GM18951 (cell line): ENCODE measurements around the gene PSORS1C1.
"Not testable (repeated sequence)": the region's sequence is repeated elsewhere in the genome, so short reads cannot be mapped to it uniquely, and the experiment has no call there.

Experiments
- POLR2A ChIP-seq: IDR thresholded peaks from 4 replicates; pipeline ENCODE4 v1.6.1; 2011; ENCODE audit warnings: mild to moderate bottlenecking; ENCODE audit not compliant: insufficient read length, insufficient read depth; ENCODE audit errors: extremely low read depth
- in situ Hi-C: fragments of 300-500 bp; cut with MboI; formaldehyde crosslinking; loops from one replicate; pipeline ENCODE4 v1.12.0; 2022; ENCODE audit warnings: low sequenced_read_pairs, mixed read lengths, inconsistent platforms; ENCODE audit not compliant: unreplicated experiment

PSORS1C1 gene

GRCh38 chr6:31114541-31114878 is at the start of gene PSORS1C1:
Gene PSORS1C1, plus strand, starts transcription at chr6:31114800. Its CDS starts 14,833 bp downstream, at chr6:31129633.
- in situ Hi-C loops: no loop called here
- no peak for TF ChIP-seq POLR2A

GRCh38 chr6:31065556-31065955 is 49.0 kb upstream of the PSORS1C1 start:
- TF ChIP-seq POLR2A: no peak

GRCh38 chr6:31067028-31067427 is 47.6 kb upstream of the PSORS1C1 start:
- in situ Hi-C loops: not testable (repeated sequence)

More at GRCh38 chr6:31065556-31065955, 49.0 kb upstream of the PSORS1C1 start:
- in situ Hi-C loops: no loop called here

- in situ Hi-C loops: not testable (repeated sequence)
These were observed 46.5 kb upstream of the PSORS1C1 start for GRCh38 chr6:31067891-31068668.

- no peak for TF ChIP-seq POLR2A
- in situ Hi-C loops: no loop called here
These were observed 45.8 kb upstream of the PSORS1C1 start for GRCh38 chr6:31068669-31069340.

GRCh38 chr6:31070711-31071197 is 43.8 kb upstream of the PSORS1C1 start:
- in situ Hi-C loops: loop anchor here (10.0 kb wide), 1 partner anchor 156 kb away; the partner anchor contains the start of gene VARS2

GRCh38 chr6:31074401-31074800 is 40.2 kb upstream of the PSORS1C1 start:
- TF ChIP-seq POLR2A: no peak
- in situ Hi-C loops: loop anchor here (10.0 kb wide), 1 partner anchor 160 kb away; the partner anchor contains the start of gene VARS2

More at GRCh38 chr6:31070711-31071197, 43.8 kb upstream of the PSORS1C1 start:
- TF ChIP-seq POLR2A: no peak

- TF ChIP-seq POLR2A: no peak
- in situ Hi-C loops: loop anchor here (10.0 to 25.0 kb wide), 2 partner anchors 161 to 613 kb away; partner anchors contain the start of gene VARS2
These were observed 39.1 kb upstream of the PSORS1C1 start for GRCh38 chr6:31075528-31075927.

GRCh38 chr6:31076611-31077010 is 38.0 kb upstream of the PSORS1C1 start:
- no peak for TF ChIP-seq POLR2A
- in situ Hi-C loops: loop anchor here (10.0 to 25.0 kb wide), 2 partner anchors 162 to 614 kb away; partner anchors contain the start of gene VARS2

GRCh38 chr6:31079656-31080261 is 34.8 kb upstream of the PSORS1C1 start:
- in situ Hi-C loops: loop anchor here (10.0 to 25.0 kb wide), 3 partner anchors 165 to 617 kb away; partner anchors contain the start of gene VARS2
- no peak for TF ChIP-seq POLR2A

- in situ Hi-C loops: loop anchor here (10.0 to 25.0 kb wide), 2 partner anchors 257 to 620 kb away; no protein-coding TSS in a partner anchor
- no peak for TF ChIP-seq POLR2A
These were observed 32.7 kb upstream of the PSORS1C1 start for GRCh38 chr6:31081872-31082271.

- in situ Hi-C loops: loop anchor here (10.0 to 25.0 kb wide), 2 partner anchors 259 to 622 kb away; no protein-coding TSS in a partner anchor
- TF ChIP-seq POLR2A: no peak
These were observed 30.8 kb upstream of the PSORS1C1 start for GRCh38 chr6:31083742-31084354.

GRCh38 chr6:31086788-31087440 is 27.7 kb upstream of the PSORS1C1 start:
- in situ Hi-C loops: loop anchor here (10.0 to 25.0 kb wide), 2 partner anchors 262 to 625 kb away; no protein-coding TSS in a partner anchor
- TF ChIP-seq POLR2A: no peak
